Endothelial cell of umbilical vein (primary cell): ENCODE results near the gene TMEM59.

Experiments used
- CTCF ChIP-seq, 2 donors: IDR thresholded peaks; 1 replicate in 1 of 2; 2 replicates in 1 of 2; pipeline ENCODE4 v1.5.1; 2011; ENCODE audit warnings: low read length in 2 of 2, mild to moderate bottlenecking in 2 of 2, moderate library complexity in 2 of 2, control low read depth in 1 of 2, inconsistent platforms in 1 of 2, low read depth in 1 of 2; ENCODE audit not compliant: insufficient read depth in 1 of 2; ENCODE audit errors: extremely low read depth in 1 of 2
- EZH2 ChIP-seq: IDR thresholded peaks from 2 replicates; pipeline ENCODE4 v1.6.1; 2012; ENCODE audit warnings: borderline replicate concordance, low read depth, mild to moderate bottlenecking, moderate library complexity, low read length, inconsistent platforms; ENCODE audit not compliant: severe bottlenecking
- JUN ChIP-seq: IDR thresholded peaks from 2 replicates; pipeline ENCODE4 v1.6.1; 2011; ENCODE audit warnings: borderline replicate concordance, low read depth; ENCODE audit not compliant: insufficient read length, insufficient read depth
- MYC ChIP-seq: IDR thresholded peaks from one replicate; pipeline ENCODE4 v1.6.1; 2011; ENCODE audit warnings: mild to moderate bottlenecking, low read depth, low read length
- POLR2AphosphoS5 ChIP-seq: IDR thresholded peaks from 2 replicates; pipeline ENCODE4 v1.6.1; 2012; ENCODE audit warnings: low read depth, mild to moderate bottlenecking, control low read depth, low read length, moderate library complexity; ENCODE audit not compliant: insufficient read depth

- TF ChIP-seq CTCF (IDR thresholded peaks at IDR 0.05; ENCODE audit: extremely low read depth in 1 of 2, insufficient read depth in 1 of 2, low read depth in 1 of 2, low read length in 2 of 2) (no peak), POLR2AphosphoS5 (no peak), JUN (no peak), EZH2 (no peak), MYC (no peak)
Observed at GRCh38 chr1:53995683-53996082, 57.3 kb downstream of the TMEM59 start.
